Measurements from ENCODE around the gene CCDC107. TPM values are rescaled to one million over a fixed set of nuclear protein-coding genes. Genes with fewer than 3 reads are reported as not detected.

The CCDC107 gene
- total RNA-seq, 6 experiments from 2014 or later: 10.0 to 24.2 (median 15.3) TPM

DNA sequence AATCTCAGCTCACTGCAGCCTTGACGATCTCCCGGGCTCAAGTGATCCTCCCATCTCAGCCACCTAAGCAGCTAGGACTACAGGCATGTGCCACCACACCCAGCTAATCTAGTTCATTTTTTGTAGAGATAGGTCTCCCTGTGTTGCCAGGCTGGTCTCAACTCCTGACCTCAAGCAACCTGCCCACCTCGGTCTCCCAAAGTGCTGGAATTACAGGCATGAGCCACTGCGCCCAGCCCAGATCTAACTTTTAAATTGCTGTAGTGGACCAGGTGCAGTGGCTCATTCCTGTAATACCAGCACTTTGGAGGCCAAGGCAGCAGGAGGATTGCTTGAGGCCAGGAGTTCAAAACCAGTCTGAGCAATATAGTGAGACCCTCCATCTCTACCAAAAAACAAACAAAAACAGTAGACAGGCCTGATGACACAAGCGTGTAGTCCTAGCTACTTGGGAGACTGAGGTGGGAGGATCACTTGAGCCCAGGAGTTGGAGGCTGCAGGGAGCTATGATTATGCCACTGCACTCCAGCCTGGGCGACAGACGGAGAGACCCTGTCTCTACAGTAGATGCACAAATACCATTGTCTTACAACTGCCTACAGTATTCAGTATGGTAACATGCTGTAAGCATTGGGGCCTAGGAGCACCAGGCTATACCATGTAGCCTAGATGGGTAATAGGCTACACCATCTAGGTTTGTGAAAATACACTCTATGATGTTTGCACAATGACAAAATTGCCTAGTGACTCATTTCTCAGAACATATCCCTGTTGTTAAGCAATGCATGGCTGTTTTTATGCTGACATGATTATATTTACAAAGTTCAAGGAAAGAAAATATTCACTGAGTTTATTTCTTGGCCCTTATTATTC, 5.9 kb upstream of the CCDC107 start:
- TF ChIP-seq, protein P1, sequence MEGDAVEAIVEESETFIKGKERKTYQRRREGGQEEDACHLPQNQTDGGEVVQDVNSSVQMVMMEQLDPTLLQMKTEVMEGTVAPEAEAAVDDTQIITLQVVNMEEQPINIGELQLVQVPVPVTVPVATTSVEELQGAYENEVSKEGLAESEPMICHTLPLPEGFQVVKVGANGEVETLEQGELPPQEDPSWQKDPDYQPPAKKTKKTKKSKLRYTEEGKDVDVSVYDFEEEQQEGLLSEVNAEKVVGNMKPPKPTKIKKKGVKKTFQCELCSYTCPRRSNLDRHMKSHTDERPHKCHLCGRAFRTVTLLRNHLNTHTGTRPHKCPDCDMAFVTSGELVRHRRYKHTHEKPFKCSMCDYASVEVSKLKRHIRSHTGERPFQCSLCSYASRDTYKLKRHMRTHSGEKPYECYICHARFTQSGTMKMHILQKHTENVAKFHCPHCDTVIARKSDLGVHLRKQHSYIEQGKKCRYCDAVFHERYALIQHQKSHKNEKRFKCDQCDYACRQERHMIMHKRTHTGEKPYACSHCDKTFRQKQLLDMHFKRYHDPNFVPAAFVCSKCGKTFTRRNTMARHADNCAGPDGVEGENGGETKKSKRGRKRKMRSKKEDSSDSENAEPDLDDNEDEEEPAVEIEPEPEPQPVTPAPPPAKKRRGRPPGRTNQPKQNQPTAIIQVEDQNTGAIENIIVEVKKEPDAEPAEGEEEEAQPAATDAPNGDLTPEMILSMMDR (IDR thresholded peaks at IDR 0.05): no peak
- no peak for TF ChIP-seq POLR2A (IDR thresholded peaks at IDR 0.05)
- DNase-seq (no peak), ATAC-seq (peak in 3 of 4 donors; percentile 7 to 67 (median 23))
- H3K4me1 ChIP-seq: peaks cover 0 to 7% (median 0%) of the 10 kb centered on the region in 4 donors
- no peaks in the 10 kb centered on the region for H3K27me3 ChIP-seq
- H3K4me3 ChIP-seq: no peak overlapping the region
- WGBS (ENCODE audit: insufficient coverage, low coverage, low lambda C conversion rate, missing lambda C conversion rate): 88% methylated on average over 7 of the region's 7 CpGs
- no peaks in the 10 kb centered on the region for H3K9me3 ChIP-seq
- H3K36me3 ChIP-seq: no peaks in the 10 kb centered on the region
- peak overlapping the region in 1 of 3 donors; percentile 60 for H3K27ac ChIP-seq
- intact Hi-C loops (cut with DNase I): no loop called here

DNA sequence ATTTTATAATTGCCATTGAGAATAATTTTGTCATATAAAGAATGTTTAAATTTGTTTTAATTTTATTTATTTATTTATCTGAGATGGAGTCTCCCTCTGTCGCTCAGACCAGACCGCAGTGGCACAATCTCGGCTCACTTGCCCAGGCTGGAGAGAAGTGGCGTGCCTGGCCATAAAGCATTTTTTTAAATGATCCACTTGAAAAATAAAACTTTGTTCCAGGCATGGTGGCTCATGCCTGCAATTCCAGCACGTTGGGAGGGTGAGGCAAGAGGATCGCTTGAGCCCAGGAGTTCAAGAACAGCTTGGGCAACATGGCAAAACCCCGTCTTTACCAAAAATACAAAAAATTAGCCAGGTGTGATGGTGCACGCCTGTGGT, 5.3 kb upstream of the CCDC107 start:
- no peaks in the 10 kb centered on the region for H3K27me3 ChIP-seq
- peak overlapping the region in 1 of 3 donors; percentile 60 for H3K27ac ChIP-seq
- ATAC-seq (no peak), DNase-seq (no peak)
- peaks cover 0 to 7% (median 0%) of the 10 kb centered on the region in 4 donors for H3K4me1 ChIP-seq
- WGBS (ENCODE audit: insufficient coverage, low coverage, low lambda C conversion rate, missing lambda C conversion rate): 95% methylated on average over 8 of the region's 8 CpGs
- no peaks in the 10 kb centered on the region for H3K36me3 ChIP-seq
- H3K4me3 ChIP-seq: no peak overlapping the region
- TF ChIP-seq, protein P1 (IDR thresholded peaks at IDR 0.05): no peak
- no peak for TF ChIP-seq POLR2A (IDR thresholded peaks at IDR 0.05)
- intact Hi-C loops (cut with DNase I): no loop called here
- H3K9me3 ChIP-seq: no peaks in the 10 kb centered on the region

DNA sequence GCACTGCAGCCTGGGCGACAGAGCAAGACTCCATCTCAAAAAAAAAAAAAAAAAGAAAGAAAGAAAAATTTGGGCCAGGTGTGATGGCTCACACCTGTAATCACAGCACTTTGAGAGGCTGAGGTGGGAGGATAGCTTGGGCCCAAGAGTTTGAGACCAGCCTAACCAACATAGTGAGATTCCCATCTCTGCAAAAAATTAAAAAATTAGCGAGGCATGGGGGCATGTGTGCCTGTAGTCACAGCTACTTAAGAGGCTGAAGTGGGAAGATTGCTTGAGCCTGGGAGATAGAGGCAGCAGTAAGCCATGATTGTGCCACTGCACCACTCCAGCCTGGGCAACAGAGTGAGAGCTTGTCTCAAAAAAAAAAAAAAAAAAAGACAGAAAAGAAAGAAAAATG, 4.5 kb upstream of the CCDC107 start:
- Histone ChIP-seq H3K9me3 (no peaks in the 10 kb centered on the region), H3K4me3 (no peak overlapping the region), H3K27ac (no peak overlapping the region), H3K4me1 (peaks cover 0 to 7% (median 0%) of the 10 kb centered on the region in 4 donors), H3K27me3 (no peaks in the 10 kb centered on the region), H3K36me3 (no peaks in the 10 kb centered on the region)
- TF ChIP-seq POLR2A (IDR thresholded peaks at IDR 0.05): no peak
- TF ChIP-seq, protein P1 (IDR thresholded peaks at IDR 0.05): no peak
- ATAC-seq (no peak), DNase-seq (no peak)
- intact Hi-C loops (cut with DNase I): no loop called here
- 84% methylated on average over 2 of the region's 2 CpGs for WGBS (ENCODE audit: insufficient coverage, low coverage, low lambda C conversion rate, missing lambda C conversion rate)

DNA sequence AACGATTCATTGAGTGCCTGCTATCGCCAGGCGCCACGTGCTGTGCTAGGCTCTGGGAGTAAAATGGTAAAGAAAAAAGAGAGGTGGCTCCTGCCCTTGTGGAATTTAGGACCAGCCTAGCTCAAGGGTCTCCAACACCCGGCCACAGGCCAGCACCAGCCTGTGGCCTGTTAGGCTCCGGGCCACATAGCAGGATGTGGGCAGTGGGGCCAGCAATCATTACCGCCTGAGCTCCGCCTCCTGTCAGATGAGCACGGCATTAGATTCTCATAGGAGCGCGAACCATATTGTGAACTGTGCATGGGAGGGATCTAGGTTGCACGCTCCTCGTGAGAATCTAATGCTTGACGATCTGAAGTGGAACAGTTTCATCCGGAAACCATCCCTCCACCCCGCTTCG, 1.7 kb upstream of the CCDC107 start:
- H3K4me1 ChIP-seq: peaks cover 0 to 20% (median 3%) of the 10 kb centered on the region in 4 donors
- intact Hi-C loops (cut with DNase I): no loop called here

More for the DNA sequence above, 1.7 kb upstream of the CCDC107 start:
- peak overlapping the region in 1 of 3 donors; percentile 95 for H3K27ac ChIP-seq
- no peak overlapping the region for H3K4me3 ChIP-seq
- no peak for TF ChIP-seq POLR2A (IDR thresholded peaks at IDR 0.05)
- TF ChIP-seq, protein P1 (IDR thresholded peaks at IDR 0.05): no peak
- ATAC-seq (no peak), DNase-seq (no peak)
- 90% methylated on average over 10 of the region's 17 CpGs for WGBS (ENCODE audit: insufficient coverage, low coverage, low lambda C conversion rate, missing lambda C conversion rate)
- no peaks in the 10 kb centered on the region for H3K27me3 ChIP-seq
- H3K9me3 ChIP-seq: no peaks in the 10 kb centered on the region
- no peaks in the 10 kb centered on the region for H3K36me3 ChIP-seq

Data from right lobe of liver (tissue), 6 donors.